NCI-H2196 treated with DMSO at 0.1 percent for 48 hours (cell line): ENCODE measurements around the gene PAX8.
"Not testable (repeated sequence)": the region's sequence is repeated elsewhere in the genome, so short reads cannot be mapped to it uniquely, and the experiment has no call there.

Experiments used
- DNase-seq: peaks from one replicate; lab custom pipeline; 2025; ENCODE audit not compliant: unreplicated experiment; lab: John Stamatoyannopoulos, UW

PAX8 gene

GRCh38 chr2:113278742-113279139 lies at the start of gene PAX8:
Gene PAX8 (minus strand): TSS chr2:113278921. CDS start chr2:113278394, 527 bp downstream.
- DNase-seq = no peak

- no peak for DNase-seq
These were observed 49.3 kb upstream of the PAX8 start for GRCh38 chr2:113328043-113328442.

GRCh38 chr2:113325161-113325731 lies 46.5 kb upstream of the PAX8 start:
- not testable (repeated sequence) for DNase-seq

- peak; percentile 42 for DNase-seq
These were observed 46.0 kb upstream of the PAX8 start for GRCh38 chr2:113324684-113325160.

- not testable (repeated sequence) for DNase-seq
These were observed 44.4 kb upstream of the PAX8 start for GRCh38 chr2:113323129-113323528.

GRCh38 chr2:113320106-113320505 lies 41.4 kb upstream of the PAX8 start:
- not testable (repeated sequence) for DNase-seq

GRCh38 chr2:113318941-113319340 lies 40.2 kb upstream of the PAX8 start:
- DNase-seq = not testable (repeated sequence)

GRCh38 chr2:113316085-113316484 lies 37.4 kb upstream of the PAX8 start:
- DNase-seq = no peak

GRCh38 chr2:113314663-113315062 lies 35.9 kb upstream of the PAX8 start:
- not testable (repeated sequence) for DNase-seq

GRCh38 chr2:113314176-113314575 lies 35.5 kb upstream of the PAX8 start:
- not testable (repeated sequence) for DNase-seq

- DNase-seq = not testable (repeated sequence)
These were observed 33.1 kb upstream of the PAX8 start for GRCh38 chr2:113311781-113312180.

- not testable (repeated sequence) for DNase-seq
These were observed 32.5 kb upstream of the PAX8 start for GRCh38 chr2:113311191-113311590.

GRCh38 chr2:113309655-113310387 lies 31.1 kb upstream of the PAX8 start:
- DNase-seq = no peak

- not testable (repeated sequence) for DNase-seq
These were observed 30.1 kb upstream of the PAX8 start for GRCh38 chr2:113308784-113309183.

- not testable (repeated sequence) for DNase-seq
These were observed 27.5 kb upstream of the PAX8 start for GRCh38 chr2:113306207-113306606.

- DNase-seq = not testable (repeated sequence)
These were observed 27.0 kb upstream of the PAX8 start for GRCh38 chr2:113305749-113306148.

- DNase-seq = no peak
These were observed 26.4 kb upstream of the PAX8 start for GRCh38 chr2:113305146-113305545.

GRCh38 chr2:113304702-113305101 lies 26.0 kb upstream of the PAX8 start:
- no peak for DNase-seq

GRCh38 chr2:113302216-113302980 lies 23.7 kb upstream of the PAX8 start:
- not testable (repeated sequence) for DNase-seq

GRCh38 chr2:113300281-113300680 lies 21.6 kb upstream of the PAX8 start:
- DNase-seq = no peak

- DNase-seq = no peak
These were observed 19.5 kb upstream of the PAX8 start for GRCh38 chr2:113298176-113298575.

GRCh38 chr2:113297590-113297989 lies 18.9 kb upstream of the PAX8 start:
- not testable (repeated sequence) for DNase-seq
